Posterior cingulate gyrus (tissue), 11 donors: ENCODE results near the gene HBS1L.
A peak's percentile ranks its signal among the peaks of the same experiment; 100 is the strongest.

Source experiments
- DNase-seq, 10 donors: peaks; one replicate each; pipeline versions ENCODE4 v3.0.0 to v3.0.0-alpha.2; 2020 to 2021; ENCODE audit warnings: mixed read lengths in 3 of 10
- intact Hi-C: fragments of 100-400 bp; cut with DNase I; formaldehyde crosslinking; loops from one replicate; pipeline ENCODE4 v1.15.1; 2023

Gene HBS1L

GRCh38 chr6:134925800-134926199 lies 128.8 kb downstream of the HBS1L start:
- intact Hi-C loops: no loop called here

GRCh38 chr6:134921721-134922261 lies 132.8 kb downstream of the HBS1L start:
- no peak for DNase-seq
- intact Hi-C loops: no loop called here

More at GRCh38 chr6:134925800-134926199, 128.8 kb downstream of the HBS1L start:
- no peak for DNase-seq

- intact Hi-C loops: no loop called here
- DNase-seq: no peak
These were observed 133.3 kb downstream of the HBS1L start for GRCh38 chr6:134921276-134921675.

GRCh38 chr6:134920422-134920821 lies 134.2 kb downstream of the HBS1L start:
- intact Hi-C loops: no loop called here
- no peak for DNase-seq

GRCh38 chr6:134918418-134918961 lies 136.1 kb downstream of the HBS1L start:
- peak in 1 of 10 donors; percentile 43 for DNase-seq
- intact Hi-C loops: no loop called here

GRCh38 chr6:134911547-134911946 lies 143.1 kb downstream of the HBS1L start:
- DNase-seq: no peak
- intact Hi-C loops: no loop called here

GRCh38 chr6:134910593-134910935 lies 144.1 kb downstream of the HBS1L start:
- no peak for DNase-seq

More at GRCh38 chr6:134910593-134910935, 144.1 kb downstream of the HBS1L start:
- intact Hi-C loops: no loop called here
